Activated naive CD4-positive, alpha-beta T cell treated with anti-CD3 and anti-CD28 coated beads, Interleukin-2, amount 50 U/mL, for 24 hours (primary cell): ENCODE data around the gene KCNJ2.

Source experiments
- H3K27ac Mint-ChIP-seq: one replicate; pipeline ENCODE4 v1.8.0; 2021; ENCODE audit warnings: mild to moderate bottlenecking, mixed read lengths
- H3K27me3 Mint-ChIP-seq: one replicate; pipeline ENCODE4 v1.8.0; 2021; ENCODE audit warnings: mixed read lengths
- H3K36me3 Mint-ChIP-seq: one replicate; pipeline ENCODE4 v1.8.0; 2021; ENCODE audit warnings: mixed read lengths
- H3K4me1 Mint-ChIP-seq: one replicate; pipeline ENCODE4 v1.8.0; 2021; ENCODE audit warnings: mixed read lengths
- H3K4me3 Mint-ChIP-seq: one replicate; pipeline ENCODE4 v1.8.0; 2021; ENCODE audit warnings: mild to moderate bottlenecking, mixed read lengths
- H3K9me3 Mint-ChIP-seq: one replicate; pipeline ENCODE4 v1.8.0; 2021; ENCODE audit warnings: mixed read lengths

Gene KCNJ2

GRCh38 chr17:70168977-70169708, at the start of gene KCNJ2:
Gene KCNJ2, plus strand, starts transcription at chr17:70169532. Its CDS starts 5,508 bp downstream, at chr17:70175040.
- H3K9me3 Mint-ChIP-seq = no peaks in the 10 kb centered on the region
- H3K36me3 Mint-ChIP-seq = no peaks in the 10 kb centered on the region
- H3K4me3 Mint-ChIP-seq = peak within 1 kb of the TSS; percentile 66
- H3K27ac Mint-ChIP-seq = no peak within 1 kb of the TSS
- H3K4me1 Mint-ChIP-seq = peaks cover 13% of the 10 kb centered on the region
- peaks cover 54% of the 10 kb centered on the region for H3K27me3 Mint-ChIP-seq

GRCh38 chr17:70119545-70119944, 49.8 kb upstream of the KCNJ2 start:
- no peak overlapping the region for H3K27ac Mint-ChIP-seq
- H3K36me3 Mint-ChIP-seq = no peaks in the 10 kb centered on the region
- peaks cover 7% of the 10 kb centered on the region for H3K9me3 Mint-ChIP-seq
- no peak overlapping the region for H3K4me3 Mint-ChIP-seq
- peaks cover 3% of the 10 kb centered on the region for H3K27me3 Mint-ChIP-seq
- no peaks in the 10 kb centered on the region for H3K4me1 Mint-ChIP-seq

GRCh38 chr17:70119983-70120382, 49.3 kb upstream of the KCNJ2 start:
- Mint-ChIP-seq H3K9me3 (peaks cover 7% of the 10 kb centered on the region), H3K27ac (no peak overlapping the region), H3K4me3 (no peak overlapping the region), H3K4me1 (no peaks in the 10 kb centered on the region), H3K27me3 (peaks cover 2% of the 10 kb centered on the region), H3K36me3 (no peaks in the 10 kb centered on the region)

- peaks cover 7% of the 10 kb centered on the region for H3K9me3 Mint-ChIP-seq
- H3K4me3 Mint-ChIP-seq = no peak overlapping the region
- H3K4me1 Mint-ChIP-seq = no peaks in the 10 kb centered on the region
- no peaks in the 10 kb centered on the region for H3K36me3 Mint-ChIP-seq
- peaks cover 2% of the 10 kb centered on the region for H3K27me3 Mint-ChIP-seq
- no peak overlapping the region for H3K27ac Mint-ChIP-seq
Observed at GRCh38 chr17:70120425-70120824, 48.9 kb upstream of the KCNJ2 start.

GRCh38 chr17:70121126-70121525, 48.2 kb upstream of the KCNJ2 start:
- H3K27ac Mint-ChIP-seq = no peak overlapping the region
- no peak overlapping the region for H3K4me3 Mint-ChIP-seq
- no peaks in the 10 kb centered on the region for H3K36me3 Mint-ChIP-seq
- H3K27me3 Mint-ChIP-seq = peaks cover 2% of the 10 kb centered on the region
- H3K4me1 Mint-ChIP-seq = no peaks in the 10 kb centered on the region
- peaks cover 7% of the 10 kb centered on the region for H3K9me3 Mint-ChIP-seq

GRCh38 chr17:70123193-70123592, 46.1 kb upstream of the KCNJ2 start:
- Mint-ChIP-seq H3K4me3 (no peak overlapping the region), H3K9me3 (peaks cover 7% of the 10 kb centered on the region), H3K27me3 (peaks cover 2% of the 10 kb centered on the region), H3K4me1 (no peaks in the 10 kb centered on the region), H3K36me3 (no peaks in the 10 kb centered on the region), H3K27ac (no peak overlapping the region)

DNA sequence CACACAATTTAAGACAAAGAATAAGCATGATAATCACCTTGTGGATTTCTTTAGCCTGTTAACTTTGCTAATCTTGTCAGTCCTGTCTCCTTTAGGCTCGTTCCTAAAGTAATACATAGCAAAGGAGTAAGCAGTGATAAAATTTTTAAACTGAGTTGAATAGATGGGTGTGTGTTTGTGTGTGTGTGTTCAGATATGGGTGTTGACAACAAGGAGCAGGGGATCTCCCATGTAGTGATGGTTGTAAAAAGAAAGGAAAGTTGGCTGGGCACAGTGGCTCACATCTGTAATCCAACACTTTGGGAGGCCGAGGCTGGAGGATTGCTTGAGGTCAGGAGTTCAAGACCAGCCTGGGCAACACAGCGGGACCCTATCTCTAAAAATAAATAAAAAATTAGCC, 44.6 kb upstream of the KCNJ2 start:
- Mint-ChIP-seq H3K9me3 (peaks cover 7% of the 10 kb centered on the region), H3K27me3 (peaks cover 2% of the 10 kb centered on the region), H3K36me3 (no peaks in the 10 kb centered on the region), H3K27ac (no peak overlapping the region), H3K4me3 (no peak overlapping the region), H3K4me1 (no peaks in the 10 kb centered on the region)

- H3K27ac Mint-ChIP-seq = no peak overlapping the region
- no peaks in the 10 kb centered on the region for H3K27me3 Mint-ChIP-seq
- no peaks in the 10 kb centered on the region for H3K36me3 Mint-ChIP-seq
- no peak overlapping the region for H3K4me3 Mint-ChIP-seq
- no peaks in the 10 kb centered on the region for H3K9me3 Mint-ChIP-seq
- H3K4me1 Mint-ChIP-seq = no peaks in the 10 kb centered on the region
Observed at GRCh38 chr17:70127221-70127873, 42.0 kb upstream of the KCNJ2 start.

GRCh38 chr17:70128727-70129238, 40.5 kb upstream of the KCNJ2 start:
- H3K36me3 Mint-ChIP-seq = no peaks in the 10 kb centered on the region
- no peaks in the 10 kb centered on the region for H3K4me1 Mint-ChIP-seq
- H3K4me3 Mint-ChIP-seq = no peak overlapping the region
- H3K27me3 Mint-ChIP-seq = no peaks in the 10 kb centered on the region
- no peaks in the 10 kb centered on the region for H3K9me3 Mint-ChIP-seq
- no peak overlapping the region for H3K27ac Mint-ChIP-seq

- Mint-ChIP-seq H3K27ac (no peak overlapping the region), H3K4me1 (no peaks in the 10 kb centered on the region)
Observed at GRCh38 chr17:70130289-70130688, 39.0 kb upstream of the KCNJ2 start.

DNA sequence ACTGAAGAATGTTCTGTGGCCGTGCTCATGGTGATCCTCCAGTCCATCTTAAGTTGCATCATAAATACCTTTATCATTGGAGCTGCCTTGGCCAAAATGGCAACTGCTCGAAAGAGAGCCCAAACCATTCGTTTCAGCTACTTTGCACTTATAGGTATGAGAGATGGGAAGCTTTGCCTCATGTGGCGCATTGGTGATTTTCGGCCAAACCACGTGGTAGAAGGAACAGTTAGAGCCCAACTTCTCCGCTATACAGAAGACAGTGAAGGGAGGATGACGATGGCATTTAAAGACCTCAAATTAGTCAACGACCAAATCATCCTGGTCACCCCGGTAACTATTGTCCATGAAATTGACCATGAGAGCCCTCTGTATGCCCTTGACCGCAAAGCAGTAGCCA, 36.8 kb upstream of the KCNJ2 start:
- no peak overlapping the region for H3K27ac Mint-ChIP-seq
- no peaks in the 10 kb centered on the region for H3K36me3 Mint-ChIP-seq
- H3K27me3 Mint-ChIP-seq = peaks cover 1% of the 10 kb centered on the region
- H3K4me3 Mint-ChIP-seq = no peak overlapping the region
- H3K9me3 Mint-ChIP-seq = no peaks in the 10 kb centered on the region
- H3K4me1 Mint-ChIP-seq = peaks cover 8% of the 10 kb centered on the region

More at GRCh38 chr17:70130289-70130688, 39.0 kb upstream of the KCNJ2 start:
- H3K27me3 Mint-ChIP-seq = peaks cover 1% of the 10 kb centered on the region
- H3K9me3 Mint-ChIP-seq = no peaks in the 10 kb centered on the region
- no peak overlapping the region for H3K4me3 Mint-ChIP-seq
- H3K36me3 Mint-ChIP-seq = no peaks in the 10 kb centered on the region

GRCh38 chr17:70134042-70134441, 35.3 kb upstream of the KCNJ2 start:
- no peak overlapping the region for H3K4me3 Mint-ChIP-seq
- no peak overlapping the region for H3K27ac Mint-ChIP-seq
- H3K36me3 Mint-ChIP-seq = no peaks in the 10 kb centered on the region
- H3K27me3 Mint-ChIP-seq = peaks cover 1% of the 10 kb centered on the region
- peaks cover 14% of the 10 kb centered on the region for H3K4me1 Mint-ChIP-seq
- H3K9me3 Mint-ChIP-seq = no peaks in the 10 kb centered on the region

DNA sequence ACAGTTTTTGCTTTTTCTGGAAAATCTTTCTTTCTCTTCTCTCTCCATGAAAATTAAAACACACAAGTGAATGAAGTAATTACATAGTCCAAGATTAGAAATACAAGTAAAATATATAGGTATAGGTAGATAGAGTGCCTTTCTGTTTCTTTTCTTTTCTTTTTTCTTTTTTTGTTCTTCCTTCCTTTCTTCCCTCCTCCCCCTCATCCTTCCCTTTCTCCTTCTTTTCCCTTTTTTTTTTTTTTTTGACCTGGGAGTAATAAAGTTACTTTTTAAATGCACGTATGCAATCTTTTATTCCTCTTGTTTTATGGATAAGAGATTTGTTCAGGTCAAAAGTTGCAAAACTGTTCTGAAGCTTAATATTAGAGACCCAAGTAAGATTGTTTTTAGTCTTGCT, 34.6 kb upstream of the KCNJ2 start:
- Mint-ChIP-seq H3K27ac (no peak overlapping the region), H3K36me3 (no peaks in the 10 kb centered on the region), H3K4me3 (no peak overlapping the region), H3K9me3 (no peaks in the 10 kb centered on the region), H3K4me1 (peaks cover 14% of the 10 kb centered on the region), H3K27me3 (peaks cover 1% of the 10 kb centered on the region)

GRCh38 chr17:70136131-70136530, 33.2 kb upstream of the KCNJ2 start:
- peaks cover 1% of the 10 kb centered on the region for H3K27me3 Mint-ChIP-seq
- no peak overlapping the region for H3K27ac Mint-ChIP-seq
- no peaks in the 10 kb centered on the region for H3K36me3 Mint-ChIP-seq
- H3K4me3 Mint-ChIP-seq = no peak overlapping the region
- no peaks in the 10 kb centered on the region for H3K9me3 Mint-ChIP-seq
- peaks cover 14% of the 10 kb centered on the region for H3K4me1 Mint-ChIP-seq

- H3K9me3 Mint-ChIP-seq = no peaks in the 10 kb centered on the region
- no peaks in the 10 kb centered on the region for H3K36me3 Mint-ChIP-seq
- peak overlapping the region; percentile 30 for H3K27ac Mint-ChIP-seq
- H3K4me3 Mint-ChIP-seq = peak overlapping the region; percentile 63
- H3K4me1 Mint-ChIP-seq = peaks cover 14% of the 10 kb centered on the region
- H3K27me3 Mint-ChIP-seq = peaks cover 1% of the 10 kb centered on the region
Observed at GRCh38 chr17:70137451-70138230, 31.7 kb upstream of the KCNJ2 start.
